HG02938 (cell line): ENCODE measurements around the gene NBL1.

Experiments used
- ATAC-seq: cut with Tn5 transposase; IDR thresholded peaks from one replicate; pipeline ENCODE4 v1.9.1; 2021; ENCODE audit warnings: mild to moderate bottlenecking, moderate library complexity; ENCODE audit not compliant: unreplicated experiment

NBL1 gene

DNA sequence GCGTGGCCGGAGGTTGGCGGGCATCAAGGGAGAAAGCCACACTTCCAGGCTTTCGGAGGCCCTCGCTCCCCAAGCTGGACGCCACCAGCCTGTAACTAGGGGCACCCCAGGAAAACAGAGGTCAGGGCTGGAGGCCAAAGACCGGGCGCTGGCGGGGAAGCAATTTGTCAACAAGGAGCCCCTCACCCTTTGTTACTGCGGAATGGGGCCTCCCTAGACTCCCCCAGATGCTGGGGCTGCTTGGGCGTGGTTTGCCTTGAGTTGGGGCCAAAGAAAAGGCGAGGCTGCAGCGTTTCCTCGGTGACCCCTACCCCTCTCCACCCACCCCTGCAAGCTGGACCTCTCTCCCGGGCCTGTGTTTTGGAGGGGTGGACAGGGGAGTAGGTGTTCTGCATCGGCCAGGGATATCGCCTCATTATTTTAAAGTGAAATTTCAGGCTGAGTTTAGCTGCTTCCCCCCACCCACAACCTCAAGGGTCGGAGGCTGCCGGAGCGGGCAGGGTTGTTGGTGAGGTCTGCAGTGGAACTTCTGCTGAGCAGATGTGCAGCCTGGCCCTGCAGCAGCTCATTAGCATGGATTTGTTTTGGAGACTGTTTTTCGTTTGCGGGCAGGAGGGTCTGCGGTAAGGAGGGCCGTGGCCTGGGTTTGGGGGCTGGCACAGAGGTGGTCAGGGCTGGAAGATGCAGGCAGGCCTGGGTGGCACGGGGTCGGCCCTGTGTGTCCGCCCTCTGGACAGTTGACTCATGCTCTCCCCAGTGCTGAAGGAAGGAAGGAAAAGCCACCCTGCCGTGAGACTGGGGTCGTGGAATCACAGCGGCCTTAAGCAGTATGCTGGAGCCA lies 1.5 kb downstream of the NBL1 start:
- no peak for ATAC-seq

- ATAC-seq: no peak
Measured at GRCh38 chr1:19646377-19647319, 2.5 kb downstream of the NBL1 start.

- ATAC-seq: no peak
Measured at GRCh38 chr1:19647643-19648042, 3.5 kb downstream of the NBL1 start.

DNA sequence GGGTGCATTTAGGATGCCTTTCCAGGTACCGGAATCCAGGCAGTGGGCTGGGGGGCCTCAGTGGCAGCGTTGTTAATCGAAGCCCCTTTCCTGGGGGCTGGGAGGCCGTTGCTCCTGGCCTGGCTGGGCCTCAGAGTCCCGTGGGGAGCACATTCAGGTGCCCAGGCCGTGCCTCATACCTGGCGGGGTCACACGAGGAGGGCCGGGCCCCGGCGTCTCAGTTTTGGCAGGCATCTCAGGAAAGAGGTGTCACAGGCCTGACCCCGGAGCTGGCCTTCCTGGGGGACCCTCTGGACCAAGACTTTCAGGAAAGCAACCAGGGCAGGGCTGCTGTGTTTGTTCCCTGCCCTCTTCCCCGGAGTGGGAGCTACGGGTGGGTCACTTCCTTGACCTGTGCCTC lies 4.1 kb downstream of the NBL1 start:
- no peak for ATAC-seq

- no peak for ATAC-seq
Measured at GRCh38 chr1:19648689-19649088, 4.6 kb downstream of the NBL1 start.

GRCh38 chr1:19650416-19651140 lies 6.5 kb downstream of the NBL1 start:
- ATAC-seq: no peak

DNA sequence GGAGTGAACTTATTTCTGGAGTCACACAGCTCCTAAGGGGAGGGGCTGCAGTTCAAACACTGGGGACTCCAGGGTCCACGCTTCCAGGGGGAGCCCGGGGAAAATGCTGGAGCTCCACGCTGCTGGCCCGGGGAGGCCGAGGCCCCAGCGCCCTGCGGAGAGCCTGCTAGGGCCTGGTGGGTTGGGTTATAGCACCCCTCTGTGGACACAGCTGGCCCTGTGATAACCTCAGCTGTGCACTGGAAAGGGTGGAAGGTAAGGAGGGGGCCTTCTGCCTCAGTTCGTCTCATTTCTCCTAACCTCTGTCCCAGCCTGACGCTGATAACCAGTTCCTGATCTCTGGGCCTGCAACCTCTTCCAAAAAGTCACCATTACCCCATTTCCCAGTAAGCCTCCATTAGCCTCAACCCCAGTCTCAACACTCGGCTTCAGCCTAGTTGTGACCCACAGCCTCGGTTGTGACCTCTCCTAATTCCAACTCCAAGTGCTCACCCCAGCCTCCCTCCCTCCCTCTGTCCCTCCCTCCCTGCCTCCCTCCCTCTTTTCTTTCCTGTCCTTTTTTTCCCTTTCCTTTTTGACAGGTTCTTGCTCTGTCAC lies 7.1 kb downstream of the NBL1 start:
- no peak for ATAC-seq

DNA sequence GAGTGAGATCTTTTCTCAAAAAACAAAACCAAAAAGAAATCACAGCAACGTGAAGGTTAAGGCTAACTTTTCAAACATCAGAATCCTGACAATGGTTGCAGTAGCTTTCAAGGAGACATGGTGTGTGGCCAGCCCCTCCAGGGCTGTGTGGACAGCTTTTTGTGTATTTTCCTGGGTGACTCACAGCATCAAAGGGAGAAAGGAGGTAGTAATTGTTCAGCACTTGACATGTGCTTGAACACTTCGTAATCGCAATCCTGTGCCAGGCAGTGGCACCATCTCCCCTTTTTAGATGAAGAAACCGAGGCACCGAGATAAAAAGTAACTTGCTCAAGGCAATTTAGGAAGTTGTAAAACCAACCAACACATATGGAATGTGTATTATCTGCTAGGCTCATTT lies 10.3 kb downstream of the NBL1 start:
- ATAC-seq: no peak

DNA sequence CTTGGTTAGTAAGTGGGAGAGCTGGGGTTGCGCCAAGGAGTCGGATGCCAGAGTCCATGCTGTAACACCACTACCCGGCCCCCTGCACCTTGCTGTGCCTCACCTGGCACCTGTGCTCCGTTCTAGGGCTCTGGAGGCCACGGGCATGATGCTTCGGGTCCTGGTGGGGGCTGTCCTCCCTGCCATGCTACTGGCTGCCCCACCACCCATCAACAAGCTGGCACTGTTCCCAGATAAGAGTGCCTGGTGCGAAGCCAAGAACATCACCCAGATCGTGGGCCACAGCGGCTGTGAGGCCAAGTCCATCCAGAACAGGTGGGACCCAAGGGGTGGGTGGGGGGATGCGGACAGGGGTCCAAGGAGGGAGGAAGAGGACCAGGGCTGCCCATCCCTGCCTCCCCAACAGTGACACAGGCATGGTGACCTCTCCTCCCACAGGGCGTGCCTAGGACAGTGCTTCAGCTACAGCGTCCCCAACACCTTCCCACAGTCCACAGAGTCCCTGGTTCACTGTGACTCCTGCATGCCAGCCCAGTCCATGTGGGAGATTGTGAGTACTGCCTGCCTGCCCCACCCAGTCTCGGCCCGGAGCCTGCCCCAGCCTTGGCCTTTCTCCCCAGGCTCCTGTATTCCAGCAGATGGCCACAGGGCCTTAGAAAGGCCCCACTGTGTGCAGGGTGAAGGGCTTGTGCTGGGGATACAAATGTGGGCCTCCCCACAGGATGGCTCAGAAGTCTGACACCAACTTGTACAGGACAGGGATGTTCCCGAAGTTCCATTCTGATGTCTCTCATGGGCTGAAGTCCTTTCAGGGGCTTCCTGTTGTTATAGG lies 11.0 kb downstream of the NBL1 start:
- ATAC-seq: no peak

GRCh38 chr1:19655718-19656080 lies 11.6 kb downstream of the NBL1 start:
- ATAC-seq: no peak

GRCh38 chr1:19656134-19656779 lies 12.1 kb downstream of the NBL1 start:
- ATAC-seq: no peak

GRCh38 chr1:19656780-19657466 lies 12.8 kb downstream of the NBL1 start:
- no peak for ATAC-seq

DNA sequence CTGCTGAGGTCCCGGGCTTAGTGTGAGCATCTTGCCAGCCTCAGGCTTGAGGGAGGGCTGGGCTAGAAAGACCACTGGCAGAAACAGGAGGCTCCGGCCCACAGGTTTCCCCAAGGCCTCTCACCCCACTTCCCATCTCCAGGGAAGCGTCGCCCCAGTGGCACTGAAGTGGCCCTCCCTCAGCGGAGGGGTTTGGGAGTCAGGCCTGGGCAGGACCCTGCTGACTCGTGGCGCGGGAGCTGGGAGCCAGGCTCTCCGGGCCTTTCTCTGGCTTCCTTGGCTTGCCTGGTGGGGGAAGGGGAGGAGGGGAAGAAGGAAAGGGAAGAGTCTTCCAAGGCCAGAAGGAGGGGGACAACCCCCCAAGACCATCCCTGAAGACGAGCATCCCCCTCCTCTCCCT lies 13.4 kb downstream of the NBL1 start:
- no peak for ATAC-seq

DNA sequence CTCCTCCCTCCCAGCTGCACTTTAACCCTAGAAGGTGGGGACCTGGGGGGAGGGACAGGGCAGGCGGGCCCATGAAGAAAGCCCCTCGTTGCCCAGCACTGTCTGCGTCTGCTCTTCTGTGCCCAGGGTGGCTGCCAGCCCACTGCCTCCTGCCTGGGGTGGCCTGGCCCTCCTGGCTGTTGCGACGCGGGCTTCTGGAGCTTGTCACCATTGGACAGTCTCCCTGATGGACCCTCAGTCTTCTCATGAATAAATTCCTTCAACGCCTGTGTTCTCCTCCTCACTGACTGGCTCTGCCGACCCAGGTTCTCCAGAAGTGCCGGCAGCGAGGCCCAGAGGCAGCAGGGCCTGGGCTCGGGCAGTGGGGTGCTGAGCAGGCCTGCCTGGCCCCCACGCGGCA lies 14.1 kb downstream of the NBL1 start:
- no peak for ATAC-seq

- no peak for ATAC-seq
Measured at GRCh38 chr1:19661721-19662228, 17.7 kb downstream of the NBL1 start.

- no peak for ATAC-seq
Measured at GRCh38 chr1:19662313-19662712, 18.2 kb downstream of the NBL1 start.

GRCh38 chr1:19664453-19665185 lies 20.5 kb downstream of the NBL1 start, which contains the start of gene HTR6:
HTR6 (plus strand) TSS chr1:19664875; CDS start chr1:19665754, 879 bp downstream.
- ATAC-seq: no peak

GRCh38 chr1:19665186-19665495 lies 21.0 kb downstream of the NBL1 start:
- no peak for ATAC-seq
